Activated CD4-positive, alpha-beta memory T cell treated with anti-CD3 and anti-CD28 coated beads for 36 hours (primary cell): ENCODE measurements around the gene PDE3B. TPM values are rescaled to one million over a fixed set of nuclear protein-coding genes. Genes with fewer than 3 reads are reported as not detected.
"Not testable (repeated sequence)": the region's sequence is repeated elsewhere in the genome, so short reads cannot be mapped to it uniquely, and the experiment has no call there.

Source experiments
- CTCF ChIA-PET: fragments of 350-600 bp; sonication (Branson Sonifier 250); formaldehyde crosslinking; loops from one replicate; lab custom pipeline; 2021; ENCODE audit warnings: antibody characterized with exemption, inconsistent platforms; lab: Charles Lee
- POLR2A ChIA-PET: fragments of 350-600 bp; sonication (Branson Sonifier 250); formaldehyde crosslinking; loops from one replicate; lab custom pipeline; 2021; ENCODE audit warnings: antibody characterized with exemption; lab: Charles Lee
- DNase-seq: peaks from one replicate; pipeline ENCODE4 v3.0.0-alpha.2; 2020
- H3K27ac Mint-ChIP-seq: one replicate; pipeline ENCODE4 v1.8.0; 2021; ENCODE audit warnings: mixed read lengths
- H3K27me3 Mint-ChIP-seq: one replicate; pipeline ENCODE4 v1.8.0; 2021; ENCODE audit warnings: mixed read lengths
- H3K36me3 Mint-ChIP-seq: one replicate; pipeline ENCODE4 v1.8.0; 2021; ENCODE audit warnings: mixed read lengths
- H3K4me1 Mint-ChIP-seq: one replicate; pipeline ENCODE4 v1.8.0; 2021; ENCODE audit warnings: low read depth, mixed read lengths
- H3K4me3 Mint-ChIP-seq: one replicate; pipeline ENCODE4 v1.8.0; 2021; ENCODE audit warnings: mild to moderate bottlenecking, mixed read lengths
- H3K9me3 Mint-ChIP-seq: one replicate; pipeline ENCODE4 v1.8.0; 2021; ENCODE audit warnings: mixed read lengths
- intact Hi-C: fragments of 100-400 bp; cut with micrococcal nuclease; formaldehyde crosslinking; loops from one replicate; pipeline ENCODE4 v1.15.1; 2023
- total RNA-seq, 2 experiments: library from RNA; stranded (reverse); gene quantifications; one replicate each; pipeline ENCODE4 v1.2.3, GENCODE V29; 2021

Gene PDE3B
- total RNA-seq, 2 experiments from 2014 or later: 21.6 to 21.8 TPM

DNA sequence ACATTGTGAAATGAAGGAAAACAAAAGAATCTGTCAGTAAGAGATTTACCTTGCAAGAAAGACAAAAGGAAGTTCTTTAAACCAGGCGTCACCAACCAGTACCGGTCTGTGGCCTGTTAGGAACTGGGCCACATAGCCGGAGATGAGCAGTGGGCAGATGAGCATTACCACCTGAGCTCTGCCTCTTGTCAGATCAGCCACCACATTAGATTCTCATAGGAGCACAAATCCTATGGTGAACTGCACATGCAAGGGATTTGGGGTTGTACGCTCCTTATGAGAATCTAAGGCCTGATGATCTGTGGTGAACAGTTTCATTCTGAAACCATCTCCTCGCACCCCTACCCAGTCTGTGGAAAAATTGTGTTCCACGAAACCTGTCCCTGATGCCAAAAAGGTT, 140.2 kb downstream of the PDE3B start:
- Mint-ChIP-seq H3K4me1 (peaks cover 36% of the 10 kb centered on the region), H3K27ac (no peak overlapping the region), H3K27me3 (no peaks in the 10 kb centered on the region), H3K4me3 (no peak overlapping the region), H3K9me3 (peaks cover 28% of the 10 kb centered on the region), H3K36me3 (peaks cover 34% of the 10 kb centered on the region)
- no peak for DNase-seq
- ChIA-PET CTCF (interaction anchor here (0.7 kb wide), 1 partner anchor 118 kb away, joined by 4 read pairs; no protein-coding TSS in a partner anchor), POLR2A (no interaction called here)
- intact Hi-C loops: loop anchor here (2.0 kb wide), 1 partner anchor 15 kb away; no protein-coding TSS in a partner anchor

DNA sequence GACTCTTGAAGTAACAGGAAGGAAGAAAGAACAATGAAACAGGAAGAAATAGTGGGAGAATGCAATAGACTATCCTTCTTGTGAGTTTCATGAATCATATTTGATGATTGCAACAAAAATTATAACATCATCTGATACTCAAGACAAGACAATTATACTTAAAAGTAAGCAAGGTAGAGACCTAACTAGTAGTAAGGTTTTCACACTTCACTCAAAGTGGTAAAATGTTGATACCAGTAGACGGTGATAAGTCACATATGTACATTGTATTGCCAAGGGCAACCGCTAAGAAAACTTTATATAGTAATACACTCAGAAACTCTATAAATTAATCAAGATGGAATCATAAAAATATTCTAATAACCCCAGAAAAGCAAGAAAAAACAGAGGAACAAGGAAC, 140.6 kb downstream of the PDE3B start:
- H3K27me3 Mint-ChIP-seq: no peaks in the 10 kb centered on the region
- peaks cover 28% of the 10 kb centered on the region for H3K9me3 Mint-ChIP-seq
- H3K27ac Mint-ChIP-seq: no peak overlapping the region
- intact Hi-C loops: loop anchor here (2.0 kb wide), 1 partner anchor 15 kb away; no protein-coding TSS in a partner anchor
- DNase-seq: no peak
- peaks cover 31% of the 10 kb centered on the region for H3K36me3 Mint-ChIP-seq
- peaks cover 34% of the 10 kb centered on the region for H3K4me1 Mint-ChIP-seq
- CTCF ChIA-PET: interaction anchor here (0.7 kb wide), 1 partner anchor 118 kb away, joined by 4 read pairs; no protein-coding TSS in a partner anchor
- POLR2A ChIA-PET: no interaction called here
- no peak overlapping the region for H3K4me3 Mint-ChIP-seq

DNA sequence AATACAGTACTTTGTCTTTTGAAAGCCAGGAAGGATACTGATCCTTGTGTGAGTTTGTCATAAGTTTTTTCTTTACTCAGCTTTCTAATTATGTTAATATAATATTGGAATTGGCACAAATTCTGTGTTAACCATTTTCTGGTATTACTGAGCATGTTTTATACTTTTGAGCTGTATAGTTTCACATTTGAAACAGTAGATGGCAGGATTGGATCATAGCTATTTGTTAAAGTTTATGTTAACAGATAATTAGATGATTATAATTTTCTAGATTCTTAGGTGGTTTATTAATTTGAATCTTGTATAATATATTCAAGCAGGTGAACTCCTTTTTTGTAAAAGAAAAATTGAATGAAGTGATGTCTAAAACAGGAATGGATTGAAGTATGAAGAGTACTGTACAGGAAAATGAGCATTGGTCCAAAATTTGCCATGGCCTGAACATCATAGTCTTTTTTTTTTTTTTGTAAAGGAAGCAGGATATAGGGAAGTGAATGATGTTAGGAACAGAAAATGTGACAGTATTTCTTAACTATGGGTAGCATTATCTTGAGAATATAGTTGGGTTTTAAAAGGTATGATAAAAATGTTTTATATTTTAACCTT, 146.4 kb downstream of the PDE3B start:
- CTCF ChIA-PET: interaction anchor here (0.6 to 5.0 kb wide), 16 partner anchors 12 to 310 kb away, joined by 3 to 264 read pairs (median 4); partner anchors contain the start of genes CALCB and CYP2R1
- Mint-ChIP-seq H3K27ac (no peak overlapping the region), H3K27me3 (no peaks in the 10 kb centered on the region), H3K4me1 (peaks cover 14% of the 10 kb centered on the region), H3K4me3 (no peak overlapping the region), H3K36me3 (peaks cover 5% of the 10 kb centered on the region), H3K9me3 (no peaks in the 10 kb centered on the region)
- DNase-seq: no peak
- intact Hi-C loops: loop anchor here (1.0 to 10.0 kb wide), 3 partner anchors 117 to 285 kb away; partner anchors contain the start of gene CALCA
- POLR2A ChIA-PET: interaction anchor here (1.1 kb wide), 1 partner anchor 117 kb away, joined by 3 read pairs; no protein-coding TSS in a partner anchor

DNA sequence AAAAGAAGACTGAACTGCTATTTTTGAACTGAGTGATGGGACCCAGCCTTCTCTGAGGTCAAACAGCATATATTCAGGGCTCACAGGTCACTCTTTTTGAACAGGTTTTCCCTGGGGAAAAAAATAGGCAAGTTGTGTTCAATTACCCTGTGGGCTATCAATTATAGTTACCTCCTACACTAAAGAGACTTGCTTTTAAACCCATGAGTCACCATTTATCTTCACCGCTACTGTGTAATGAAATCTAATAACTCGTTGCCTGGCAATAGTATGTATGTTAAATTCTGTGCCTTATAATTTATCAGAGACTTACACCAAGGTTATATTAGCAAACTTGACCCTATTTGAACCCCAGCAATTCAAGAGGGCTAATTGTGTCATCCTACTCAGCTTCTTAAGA, 149.9 kb downstream of the PDE3B start:
- CTCF ChIA-PET: interaction anchor here (2.8 kb wide), 1 partner anchor 114 kb away, joined by 19 read pairs; no protein-coding TSS in a partner anchor
- H3K9me3 Mint-ChIP-seq: peaks cover 7% of the 10 kb centered on the region
- peaks cover 22% of the 10 kb centered on the region for H3K4me1 Mint-ChIP-seq
- intact Hi-C loops: loop anchor here (10.0 kb wide), 1 partner anchor 181 kb away; the partner anchor contains the start of gene CALCA
- no peak overlapping the region for H3K27ac Mint-ChIP-seq
- POLR2A ChIA-PET: no interaction called here
- DNase-seq: no peak
- no peak overlapping the region for H3K4me3 Mint-ChIP-seq
- H3K27me3 Mint-ChIP-seq: no peaks in the 10 kb centered on the region
- H3K36me3 Mint-ChIP-seq: peaks cover 24% of the 10 kb centered on the region

DNA sequence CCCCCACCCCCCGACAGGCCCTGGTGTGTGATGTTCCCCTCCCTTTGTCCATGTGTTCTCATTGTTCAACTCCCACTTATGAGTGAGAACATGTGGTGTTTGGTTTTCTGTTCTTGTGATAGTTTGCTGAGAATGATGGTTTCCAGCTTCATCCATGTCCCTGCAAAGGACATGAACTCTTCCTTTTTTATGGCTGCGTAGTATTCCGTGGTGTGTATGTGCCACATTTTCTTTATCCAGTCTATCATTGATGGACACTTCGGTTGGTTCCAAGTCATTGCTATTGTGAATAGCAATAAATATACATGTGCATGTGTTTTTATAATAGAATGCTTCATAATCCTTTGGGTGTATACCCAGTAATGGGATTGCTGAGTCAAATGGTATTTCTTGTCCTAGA, 152.4 kb downstream of the PDE3B start:
- intact Hi-C loops: loop anchor here (10.0 kb wide), 1 partner anchor 179 kb away; the partner anchor contains the start of gene CALCA
- H3K9me3 Mint-ChIP-seq, H3K27me3 Mint-ChIP-seq, H3K4me3 Mint-ChIP-seq, H3K27ac Mint-ChIP-seq, POLR2A ChIA-PET, DNase-seq: not testable (repeated sequence)
- peaks cover 22% of the 10 kb centered on the region for H3K4me1 Mint-ChIP-seq
- CTCF ChIA-PET: interaction anchor here (1.0 to 2.8 kb wide), 3 partner anchors 31 to 111 kb away, joined by 3 to 19 read pairs (median 4); no protein-coding TSS in a partner anchor
- peaks cover 28% of the 10 kb centered on the region for H3K36me3 Mint-ChIP-seq

DNA sequence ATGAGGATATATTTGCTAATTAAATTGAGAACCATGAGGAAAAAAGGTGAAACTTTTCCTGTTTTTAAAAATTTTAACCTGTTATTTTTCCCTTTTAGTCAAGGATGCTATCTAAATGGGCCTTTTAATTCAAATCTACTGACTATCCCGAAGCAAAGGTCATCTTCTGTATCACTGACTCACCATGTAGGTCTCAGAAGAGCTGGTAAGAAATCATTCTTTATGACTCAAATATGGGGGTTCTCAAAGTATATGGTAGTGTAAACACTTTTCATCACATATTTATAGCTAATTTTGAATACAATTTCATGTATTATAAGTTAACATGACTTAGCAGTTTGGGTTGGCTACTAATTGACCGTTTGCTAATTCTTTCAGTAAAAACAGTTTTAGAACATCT, 160.2 kb downstream of the PDE3B start:
- ChIA-PET POLR2A (no interaction called here), CTCF (no interaction called here)
- Mint-ChIP-seq H3K9me3 (peaks cover 10% of the 10 kb centered on the region), H3K27ac (no peak overlapping the region), H3K36me3 (peaks cover 52% of the 10 kb centered on the region), H3K27me3 (no peaks in the 10 kb centered on the region), H3K4me1 (peaks cover 7% of the 10 kb centered on the region), H3K4me3 (no peak overlapping the region)
- intact Hi-C loops: no loop called here
- no peak for DNase-seq

DNA sequence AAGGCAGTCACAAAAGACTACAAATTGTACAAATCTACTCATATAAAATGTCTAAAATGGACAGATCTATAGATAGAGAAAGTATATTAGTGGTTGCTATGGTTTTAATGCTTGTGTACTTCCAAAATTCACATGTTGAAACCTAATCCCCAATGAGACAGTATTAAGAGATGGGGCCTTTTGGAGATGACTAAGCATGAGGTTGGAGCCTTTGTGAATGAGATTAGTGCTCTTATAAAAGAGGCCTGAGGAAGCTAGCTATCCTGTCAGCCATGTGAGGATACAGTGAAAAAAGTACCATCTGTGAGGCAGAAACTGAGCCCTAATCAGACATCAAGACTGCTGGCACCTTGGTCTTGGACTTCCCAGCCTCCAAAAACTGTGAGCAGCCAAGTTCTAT, 165.9 kb downstream of the PDE3B start:
- Mint-ChIP-seq H3K27ac (no peak overlapping the region), H3K4me1 (no peaks in the 10 kb centered on the region), H3K4me3 (no peak overlapping the region), H3K27me3 (no peaks in the 10 kb centered on the region), H3K9me3 (peaks cover 12% of the 10 kb centered on the region), H3K36me3 (peaks cover 54% of the 10 kb centered on the region)
- intact Hi-C loops: no loop called here
- ChIA-PET CTCF (no interaction called here), POLR2A (no interaction called here)
- DNase-seq: no peak

DNA sequence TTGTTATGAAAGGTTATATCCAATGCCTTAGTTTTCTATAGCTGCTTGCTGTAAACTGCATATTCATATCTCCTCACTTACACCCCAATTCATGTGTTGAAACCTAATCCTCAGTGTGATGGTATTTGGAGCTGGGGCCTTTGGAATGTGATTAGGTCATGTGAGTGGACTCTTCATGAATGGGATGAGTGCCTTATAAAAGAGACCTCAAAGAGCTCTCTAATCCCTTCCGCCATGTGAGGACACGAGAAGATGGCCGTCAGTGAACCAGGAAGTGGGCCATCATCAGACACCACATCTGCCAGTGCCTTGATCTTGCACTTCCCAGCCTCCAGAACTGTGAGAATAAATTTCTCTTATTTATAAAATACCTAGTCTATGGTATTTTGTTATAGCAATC, 169.2 kb downstream of the PDE3B start:
- no peak for DNase-seq
- ChIA-PET CTCF (no interaction called here), POLR2A (no interaction called here)
- intact Hi-C loops: no loop called here
- Mint-ChIP-seq H3K27me3 (no peaks in the 10 kb centered on the region), H3K27ac (no peak overlapping the region), H3K36me3 (peaks cover 33% of the 10 kb centered on the region), H3K9me3 (peaks cover 2% of the 10 kb centered on the region), H3K4me3 (no peak overlapping the region), H3K4me1 (peaks cover 3% of the 10 kb centered on the region)

DNA sequence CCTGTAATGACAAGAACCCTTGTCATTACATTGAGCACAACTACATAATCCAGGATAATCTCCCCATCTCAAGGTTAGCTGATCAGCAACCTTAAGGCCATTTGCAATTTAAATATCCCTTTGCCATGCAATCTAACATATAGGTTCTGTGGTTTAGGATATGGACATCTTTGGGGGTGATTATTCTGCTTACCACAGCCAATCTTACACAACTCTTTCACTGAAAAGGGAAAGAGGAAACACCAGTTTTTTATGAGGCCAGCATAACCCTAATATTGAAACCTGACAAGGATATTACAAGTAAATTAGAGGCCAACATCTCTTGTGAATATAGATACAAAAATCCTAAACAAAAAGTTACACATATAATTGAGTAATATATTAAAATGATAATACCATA, 169.9 kb downstream of the PDE3B start:
- Mint-ChIP-seq H3K27me3 (no peaks in the 10 kb centered on the region), H3K4me1 (peaks cover 3% of the 10 kb centered on the region), H3K4me3 (no peak overlapping the region), H3K27ac (no peak overlapping the region), H3K36me3 (peaks cover 30% of the 10 kb centered on the region), H3K9me3 (peaks cover 2% of the 10 kb centered on the region)
- intact Hi-C loops: no loop called here
- ChIA-PET POLR2A (no interaction called here), CTCF (no interaction called here)
- no peak for DNase-seq

DNA sequence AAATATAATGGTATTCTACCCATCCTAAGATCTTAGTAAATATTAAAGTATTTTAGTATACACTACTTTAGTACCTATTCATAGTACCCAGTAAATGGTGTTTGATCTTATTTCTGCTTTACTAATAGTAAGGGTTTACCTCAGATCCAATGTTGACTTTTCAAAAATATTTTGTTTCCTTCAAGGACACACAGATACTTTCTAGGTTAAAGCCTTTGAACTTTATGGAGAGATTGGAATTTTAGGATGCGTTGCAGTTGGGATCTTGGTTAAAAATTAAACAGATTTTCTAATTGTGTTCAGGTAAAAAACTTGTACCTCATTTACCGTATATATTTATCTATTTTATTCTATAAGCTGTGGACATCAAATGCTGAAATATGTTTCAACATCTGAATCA, 175.2 kb downstream of the PDE3B start:
- Mint-ChIP-seq H3K9me3 (no peaks in the 10 kb centered on the region), H3K4me1 (peaks cover 3% of the 10 kb centered on the region), H3K27me3 (no peaks in the 10 kb centered on the region), H3K4me3 (no peak overlapping the region), H3K27ac (no peak overlapping the region), H3K36me3 (peaks cover 27% of the 10 kb centered on the region)
- ChIA-PET CTCF (no interaction called here), POLR2A (no interaction called here)
- DNase-seq: no peak
- intact Hi-C loops: no loop called here

DNA sequence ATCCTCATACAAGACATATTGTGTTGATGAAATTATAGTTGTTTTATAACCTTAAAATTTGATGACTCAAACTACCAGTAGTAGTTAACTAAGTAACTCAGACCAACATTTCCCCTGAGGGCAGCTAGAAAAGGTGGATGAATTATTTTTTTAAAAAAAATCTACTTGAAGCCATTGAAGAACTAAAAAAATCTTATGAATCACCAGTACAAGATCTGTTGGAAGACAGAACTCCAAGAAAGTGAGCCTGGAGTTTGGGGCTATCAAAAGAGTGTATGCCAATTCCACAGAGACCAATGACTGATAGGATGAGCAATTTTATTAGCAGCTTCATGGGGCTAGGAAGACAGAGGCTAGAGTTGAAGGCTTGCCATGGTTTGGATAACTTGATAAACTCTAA, 176.0 kb downstream of the PDE3B start:
- no peak overlapping the region for H3K27ac Mint-ChIP-seq
- H3K9me3 Mint-ChIP-seq: peaks cover 6% of the 10 kb centered on the region
- ChIA-PET POLR2A (no interaction called here), CTCF (no interaction called here)
- intact Hi-C loops: no loop called here
- no peaks in the 10 kb centered on the region for H3K27me3 Mint-ChIP-seq
- no peak for DNase-seq
- peaks cover 3% of the 10 kb centered on the region for H3K4me1 Mint-ChIP-seq
- H3K36me3 Mint-ChIP-seq: peaks cover 34% of the 10 kb centered on the region
- no peak overlapping the region for H3K4me3 Mint-ChIP-seq

DNA sequence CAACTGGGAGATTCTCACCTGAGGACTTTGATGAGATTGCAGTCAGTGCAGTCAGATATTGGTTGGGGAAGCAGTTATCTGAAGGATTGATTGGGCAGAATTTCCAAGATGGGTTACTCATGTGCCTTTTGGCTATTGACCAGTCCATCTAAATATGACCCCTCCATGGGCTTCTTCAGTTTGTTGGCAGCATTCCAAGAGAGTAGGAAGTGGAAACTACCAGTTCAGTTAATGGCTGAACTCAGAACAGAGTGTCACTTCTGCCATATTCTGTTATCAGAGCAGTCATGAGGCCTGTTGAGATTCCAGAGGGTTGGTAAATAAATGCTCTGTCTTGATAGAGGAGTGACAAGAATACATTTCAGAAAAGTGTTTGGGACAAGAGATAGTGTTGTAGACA, 177.4 kb downstream of the PDE3B start:
- intact Hi-C loops: no loop called here
- ChIA-PET POLR2A (no interaction called here), CTCF (no interaction called here)
- H3K9me3 Mint-ChIP-seq: peaks cover 19% of the 10 kb centered on the region
- peaks cover 44% of the 10 kb centered on the region for H3K36me3 Mint-ChIP-seq
- no peak overlapping the region for H3K4me3 Mint-ChIP-seq
- no peaks in the 10 kb centered on the region for H3K27me3 Mint-ChIP-seq
- no peak overlapping the region for H3K27ac Mint-ChIP-seq
- H3K4me1 Mint-ChIP-seq: peaks cover 4% of the 10 kb centered on the region
- DNase-seq: no peak
